DOHH2 (cell line): ENCODE data around the gene TNFAIP2.

Experiments
- H3F3A ChIP-seq: fragments of 200-600 bp; sonication (generic), shearing (Covaris generic); 2 replicates; pipeline ENCODE4 v1.6.0; 2016; ENCODE audit warnings: antibody characterized with exemption, mild to moderate bottlenecking; ENCODE audit not compliant: control insufficient read depth, insufficient read depth
- H3K27ac ChIP-seq: fragments of 200-600 bp; sonication (generic); 2 replicates; pipeline ENCODE4 v1.5.1; 2014; ENCODE audit warnings: low read depth, mild to moderate bottlenecking, low read length, moderate library complexity
- H3K27me3 ChIP-seq: fragments of 200-600 bp; sonication (generic); 2 replicates; pipeline ENCODE4 v1.6.1; 2014; ENCODE audit warnings: mild to moderate bottlenecking, low read length, mixed read lengths; ENCODE audit not compliant: control insufficient read depth
- H3K36me3 ChIP-seq: fragments of 200-600 bp; sonication (generic); 2 replicates; pipeline ENCODE4 v1.6.1; 2014; ENCODE audit warnings: mild to moderate bottlenecking, low read length, moderate library complexity, mixed read lengths; ENCODE audit not compliant: control insufficient read depth
- H3K4me1 ChIP-seq: fragments of 200-600 bp; sonication (generic); 2 replicates; pipeline ENCODE4 v1.6.1; 2014; ENCODE audit warnings: mild to moderate bottlenecking, low read length, mixed read lengths; ENCODE audit not compliant: control insufficient read depth
- H3K4me2 ChIP-seq: fragments of 200-600 bp; sonication (generic); 2 replicates; pipeline ENCODE4 v1.6.0; 2014; ENCODE audit warnings: mild to moderate bottlenecking, low read length, moderate library complexity
- H3K4me3 ChIP-seq: fragments of 200-600 bp; sonication (generic); 2 replicates; pipeline ENCODE4 v1.5.1; 2014; ENCODE audit warnings: mild to moderate bottlenecking, low read length, mixed read lengths
- H3K79me2 ChIP-seq: fragments of 200-600 bp; sonication (generic); 2 replicates; pipeline ENCODE4 v1.6.1; 2014; ENCODE audit warnings: mild to moderate bottlenecking, low read length, mixed read lengths; ENCODE audit not compliant: control insufficient read depth
- H3K9me2 ChIP-seq: fragments of 200-600 bp; sonication (generic); replicated peaks from 2 replicates; pipeline ENCODE4 v1.6.1; 2014; ENCODE audit warnings: mild to moderate bottlenecking, low read length, mixed read lengths; ENCODE audit not compliant: control insufficient read depth
- H3K9me3 ChIP-seq: fragments of 200-600 bp; sonication (generic); 2 replicates; pipeline ENCODE4 v1.6.1; 2014; ENCODE audit warnings: antibody characterized with exemption, low read length, mixed read lengths; ENCODE audit not compliant: control insufficient read depth, insufficient read depth
- H4K20me1 ChIP-seq: fragments of 200-600 bp; sonication (generic); 2 replicates; pipeline ENCODE4 v1.6.0; 2014; ENCODE audit warnings: low read depth, mild to moderate bottlenecking, antibody characterized with exemption, low read length, moderate library complexity; ENCODE audit not compliant: control insufficient read depth, insufficient read depth
- CTCF ChIP-seq: fragments of 200-600 bp; sonication (generic); IDR thresholded peaks from one replicate; pipeline ENCODE4 v1.5.1; 2014; ENCODE audit warnings: antibody characterized with exemption, mild to moderate bottlenecking, low read depth, low read length; ENCODE audit not compliant: poor library complexity, severe bottlenecking
- EZH2phosphoT487 ChIP-seq: fragments of 200-600 bp; sonication (generic); IDR thresholded peaks from 2 replicates; pipeline ENCODE4 v1.6.1; 2017; ENCODE audit warnings: borderline replicate concordance, mild to moderate bottlenecking, antibody characterized with exemption, low read length, moderate library complexity, mixed read lengths

The TNFAIP2 gene

DNA sequence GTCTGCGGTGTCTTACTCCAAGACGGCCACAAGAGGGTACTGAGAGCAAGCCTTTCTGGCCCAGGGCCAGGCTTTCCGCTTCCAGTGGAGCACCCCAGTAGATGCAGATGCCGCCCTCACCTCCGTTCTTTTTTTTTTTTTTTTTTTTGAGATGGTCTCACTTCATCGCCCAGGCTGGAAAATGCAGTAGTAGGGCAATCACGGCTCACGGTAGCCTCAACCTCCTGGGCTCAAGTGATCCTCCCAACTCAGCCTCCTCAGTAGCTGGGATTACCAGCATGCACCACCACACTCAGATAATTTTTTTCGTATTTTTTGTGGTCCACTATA is 44.9 kb upstream of the TNFAIP2 start:
- H3F3A ChIP-seq: no peaks in the 10 kb centered on the region
- no peaks in the 10 kb centered on the region for H3K36me3 ChIP-seq
- no peak overlapping the region for H3K4me2 ChIP-seq
- H4K20me1 ChIP-seq: no peaks in the 10 kb centered on the region
- no peak overlapping the region for H3K27ac ChIP-seq
- H3K4me3 ChIP-seq: no peak overlapping the region
- peak; percentile 69 for TF ChIP-seq CTCF
- no peak for TF ChIP-seq EZH2phosphoT487
- H3K79me2 ChIP-seq: no peaks in the 10 kb centered on the region
- H3K9me3 ChIP-seq: no peaks in the 10 kb centered on the region
- H3K4me1 ChIP-seq: peaks cover 13% of the 10 kb centered on the region
- H3K9me2 ChIP-seq: no peaks in the 10 kb centered on the region
- peaks cover 30% of the 10 kb centered on the region for H3K27me3 ChIP-seq

GRCh38 chr14:103078860-103079587 is 44.2 kb upstream of the TNFAIP2 start:
- Histone ChIP-seq H3K9me2 (no peaks in the 10 kb centered on the region), H3K9me3 (no peaks in the 10 kb centered on the region), H3K27me3 (peaks cover 24% of the 10 kb centered on the region), H4K20me1 (no peaks in the 10 kb centered on the region), H3K79me2 (no peaks in the 10 kb centered on the region), H3F3A (no peaks in the 10 kb centered on the region), H3K27ac (no peak overlapping the region), H3K4me1 (peaks cover 13% of the 10 kb centered on the region), H3K4me2 (no peak overlapping the region), H3K36me3 (no peaks in the 10 kb centered on the region), H3K4me3 (no peak overlapping the region)
- no peak for TF ChIP-seq EZH2phosphoT487
- TF ChIP-seq CTCF: no peak

DNA sequence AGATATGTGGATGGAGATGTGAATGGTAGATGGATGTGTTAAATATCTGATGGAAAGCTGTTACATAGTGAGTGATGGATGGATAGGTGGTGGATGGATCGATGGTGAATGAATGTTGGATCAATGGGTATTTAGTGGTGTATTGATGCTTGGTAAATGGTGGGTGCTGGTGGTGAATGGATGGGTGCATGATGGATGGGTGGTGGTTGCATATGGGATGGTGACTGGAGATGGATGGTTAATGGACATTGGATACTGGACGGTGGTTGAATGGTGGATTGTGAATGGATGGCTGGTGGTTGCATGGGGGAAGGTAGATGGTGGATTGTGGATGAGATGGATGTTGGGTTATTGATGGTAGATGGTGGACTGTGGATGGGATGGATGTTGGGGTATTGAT is 41.3 kb upstream of the TNFAIP2 start:
- no peaks in the 10 kb centered on the region for H3K79me2 ChIP-seq
- H3K9me3 ChIP-seq: no peaks in the 10 kb centered on the region
- no peak overlapping the region for H3K4me3 ChIP-seq
- no peak overlapping the region for H3K4me2 ChIP-seq
- no peaks in the 10 kb centered on the region for H3F3A ChIP-seq
- H3K9me2 ChIP-seq: no peaks in the 10 kb centered on the region
- H3K4me1 ChIP-seq: peaks cover 5% of the 10 kb centered on the region
- no peaks in the 10 kb centered on the region for H3K36me3 ChIP-seq
- H3K27ac ChIP-seq: no peak overlapping the region
- TF ChIP-seq EZH2phosphoT487 (no peak), CTCF (no peak)
- no peaks in the 10 kb centered on the region for H4K20me1 ChIP-seq
- peaks cover 9% of the 10 kb centered on the region for H3K27me3 ChIP-seq
